GM12801 (cell line): Measurements from ENCODE around the gene AFM.

ENCODE experiments used
- TF ChIP-seq, protein P1 (sequence below): IDR thresholded peaks from one replicate; pipeline ENCODE4 v1.5.1; 2011; ENCODE audit warnings: control low read depth; ENCODE audit not compliant: insufficient read length; ENCODE audit errors: extremely low read depth

The AFM gene

GRCh38 chr4:73538162-73538561 lies 56.6 kb downstream of the AFM start:
- TF ChIP-seq, protein P1, sequence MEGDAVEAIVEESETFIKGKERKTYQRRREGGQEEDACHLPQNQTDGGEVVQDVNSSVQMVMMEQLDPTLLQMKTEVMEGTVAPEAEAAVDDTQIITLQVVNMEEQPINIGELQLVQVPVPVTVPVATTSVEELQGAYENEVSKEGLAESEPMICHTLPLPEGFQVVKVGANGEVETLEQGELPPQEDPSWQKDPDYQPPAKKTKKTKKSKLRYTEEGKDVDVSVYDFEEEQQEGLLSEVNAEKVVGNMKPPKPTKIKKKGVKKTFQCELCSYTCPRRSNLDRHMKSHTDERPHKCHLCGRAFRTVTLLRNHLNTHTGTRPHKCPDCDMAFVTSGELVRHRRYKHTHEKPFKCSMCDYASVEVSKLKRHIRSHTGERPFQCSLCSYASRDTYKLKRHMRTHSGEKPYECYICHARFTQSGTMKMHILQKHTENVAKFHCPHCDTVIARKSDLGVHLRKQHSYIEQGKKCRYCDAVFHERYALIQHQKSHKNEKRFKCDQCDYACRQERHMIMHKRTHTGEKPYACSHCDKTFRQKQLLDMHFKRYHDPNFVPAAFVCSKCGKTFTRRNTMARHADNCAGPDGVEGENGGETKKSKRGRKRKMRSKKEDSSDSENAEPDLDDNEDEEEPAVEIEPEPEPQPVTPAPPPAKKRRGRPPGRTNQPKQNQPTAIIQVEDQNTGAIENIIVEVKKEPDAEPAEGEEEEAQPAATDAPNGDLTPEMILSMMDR: no peak

DNA sequence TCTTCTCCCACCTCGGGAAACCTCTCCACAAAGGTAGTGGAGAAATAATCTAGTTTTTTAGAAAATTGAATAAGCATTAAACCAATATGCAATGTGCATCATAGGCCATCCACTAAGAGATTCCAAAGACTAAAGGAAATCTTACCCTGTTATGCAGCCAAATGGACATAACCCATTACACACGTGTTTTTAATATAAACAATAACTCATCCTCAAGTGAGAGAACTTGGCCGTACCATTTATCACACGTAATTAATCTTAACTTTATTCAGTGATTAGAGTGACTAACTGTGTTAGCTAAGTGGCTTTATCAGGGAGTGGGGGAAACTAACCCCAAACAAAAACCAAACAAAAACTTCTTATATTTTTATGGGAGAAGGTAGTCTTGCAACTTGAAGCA lies 57.8 kb downstream of the AFM start:
- TF ChIP-seq, protein P1: no peak

DNA sequence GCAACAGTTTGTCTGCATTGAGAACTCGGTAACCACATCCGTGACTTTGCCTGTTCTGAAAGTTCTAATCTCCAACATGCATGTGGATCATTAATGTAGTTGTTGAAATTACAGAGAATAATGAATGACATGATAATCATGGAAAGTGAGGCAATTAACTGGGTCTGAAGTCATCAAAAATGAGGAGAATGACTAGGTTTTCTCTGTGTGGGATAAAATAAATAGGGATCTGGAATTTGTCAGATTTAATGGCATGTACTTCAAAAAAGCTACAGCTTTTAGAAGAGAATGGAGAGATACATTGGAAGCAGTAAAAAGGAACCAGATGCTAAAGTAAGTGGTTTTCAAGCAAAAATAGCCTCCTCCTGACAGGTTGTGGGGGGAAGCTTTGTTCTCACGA lies 59.3 kb downstream of the AFM start:
- TF ChIP-seq, protein P1: no peak

DNA sequence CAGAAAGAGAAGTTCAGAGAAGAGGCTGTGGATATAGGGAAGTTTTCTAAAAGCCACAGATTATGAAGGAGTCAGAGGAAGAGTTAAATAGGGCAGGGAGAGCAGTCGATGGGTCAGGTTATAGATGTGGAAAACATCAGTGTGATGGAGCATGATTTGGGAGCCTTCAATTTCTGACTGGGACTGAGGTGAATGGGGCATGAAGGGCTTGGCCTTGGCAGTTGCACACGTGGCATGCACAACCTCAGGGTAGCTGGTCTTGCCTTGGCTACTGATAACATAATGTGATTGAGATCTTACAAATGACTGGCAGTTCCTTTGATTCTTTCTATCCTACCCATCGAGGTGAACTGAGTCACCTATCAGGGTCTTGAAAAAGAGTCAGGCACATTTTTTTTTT lies 59.7 kb downstream of the AFM start:
- TF ChIP-seq, protein P1: no peak

DNA sequence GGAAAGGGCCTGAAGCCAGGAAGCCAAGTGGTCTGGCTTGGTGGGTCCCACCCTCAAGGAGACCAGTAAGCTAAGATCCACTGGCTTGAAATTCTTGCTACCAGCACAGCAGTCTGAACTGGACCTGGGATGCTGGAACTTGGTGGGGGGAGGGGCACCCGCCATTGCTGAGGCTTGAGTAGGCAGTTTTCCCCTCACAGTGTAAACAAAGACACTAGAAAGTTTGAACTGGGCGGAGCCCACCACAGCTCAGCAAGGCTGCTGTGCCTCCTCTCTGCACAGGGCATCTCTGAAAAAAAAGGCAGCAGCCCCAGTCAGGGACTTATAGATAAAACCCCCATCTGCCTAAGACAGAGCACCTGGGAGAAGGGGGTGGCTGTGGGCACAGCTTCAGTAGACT lies 63.1 kb downstream of the AFM start:
- TF ChIP-seq, protein P1: no peak
